Cardiac muscle cell (in vitro differentiated cells and primary cell): ENCODE measurements around the gene C10orf105. TPM values are rescaled to one million over a fixed set of nuclear protein-coding genes. Genes with fewer than 3 reads are reported as not detected.

ENCODE experiments used
- DNase-seq, 2 donors: peaks; one replicate each; pipeline versions ENCODE4 v3.0.0 to v3.0.0-alpha.2; 2010 to 2017; ENCODE audit warnings: low read depth in 1 of 2, low spot score in 1 of 2
- H3K27ac ChIP-seq: fragments of 200-600 bp; sonication (generic); 2 replicates; pipeline ENCODE4 v1.5.1; 2016
- H3K27me3 ChIP-seq: fragments of 200-600 bp; sonication (generic); 2 replicates; pipeline ENCODE4 v1.6.0; 2016; ENCODE audit warnings: control low read depth
- H3K36me3 ChIP-seq: fragments of 200-600 bp; sonication (generic); 2 replicates; pipeline ENCODE4 v1.5.1; 2016; ENCODE audit warnings: control low read depth
- H3K4me1 ChIP-seq: fragments of 200-600 bp; sonication (generic); 2 replicates; pipeline ENCODE4 v1.8.1; 2017; ENCODE audit warnings: low read depth, mild to moderate bottlenecking, mixed run types
- H3K4me3 ChIP-seq: fragments of 200-600 bp; sonication (generic); 2 replicates; pipeline ENCODE4 v1.5.1; 2016; ENCODE audit warnings: mild to moderate bottlenecking
- H3K9me3 ChIP-seq: fragments of 200-600 bp; sonication (generic); 2 replicates; pipeline ENCODE4 v1.5.1; 2017; ENCODE audit warnings: low read depth, mild to moderate bottlenecking, control low read depth
- polyA plus RNA-seq: library from polyadenylated mRNA; unstranded; fragments of >200 nt; fragmentation: Nextera tagmentation; extraction: Ambion mirVana; gene quantifications from 2 replicates; pipeline ENCODE4 v1.2.1, GENCODE V29; 2016
- total RNA-seq: library from RNA; depleted of rRNA; stranded (reverse); fragments of >200 nt; gene quantifications from 2 replicates; pipeline ENCODE4 v1.2.3, GENCODE V29; 2016
- TF ChIP-seq, protein P1 (sequence below): IDR thresholded peaks from 2 replicates; pipeline ENCODE4 v1.5.1; 2012; ENCODE audit warnings: low read depth, mild to moderate bottlenecking, low read length

C10orf105 gene
- total and polyA plus RNA-seq, 2 experiments from 2014 or later: 0.03 TPM; not detected in 1

DNA sequence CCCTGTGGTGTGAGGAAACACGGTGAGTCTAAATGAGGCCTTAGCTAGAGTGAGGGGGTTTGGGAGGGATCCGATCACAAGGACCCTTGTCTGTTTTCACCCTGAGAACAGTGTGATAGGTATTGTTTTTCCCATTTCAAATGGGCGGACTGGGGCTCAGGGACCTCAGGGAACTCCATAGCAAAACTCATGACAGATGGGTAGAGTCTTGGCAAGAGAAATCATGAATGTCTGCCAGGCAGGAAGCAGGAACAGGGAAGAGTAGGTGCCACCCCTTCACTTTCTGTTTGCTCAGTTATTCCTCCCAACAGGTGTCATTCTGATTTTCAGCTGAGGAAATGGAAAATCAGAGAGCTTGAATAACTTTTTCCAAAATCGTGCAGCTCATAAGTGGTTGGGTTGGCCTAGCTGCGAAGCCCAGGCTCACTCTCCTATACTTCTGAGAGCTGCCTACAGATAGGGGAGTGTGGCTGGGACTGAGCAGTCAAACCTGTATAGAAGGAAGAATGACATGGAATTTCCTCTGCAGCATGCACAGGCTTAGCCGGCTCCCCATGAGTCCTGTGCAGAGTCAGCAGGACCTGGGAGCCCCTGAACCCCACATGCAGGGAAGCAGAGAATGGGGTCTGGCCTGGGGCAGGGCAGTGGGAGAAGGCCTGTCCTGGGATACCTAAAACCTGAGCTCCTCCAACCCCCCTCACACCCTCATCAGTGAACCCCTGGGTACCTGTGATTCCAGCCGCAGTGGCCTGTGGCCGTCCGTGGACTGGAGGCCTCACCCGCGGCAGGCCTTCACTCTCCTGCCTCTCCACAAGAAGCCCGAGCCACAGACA, 17.6 kb upstream of the C10orf105 start:
- TF ChIP-seq, protein P1, sequence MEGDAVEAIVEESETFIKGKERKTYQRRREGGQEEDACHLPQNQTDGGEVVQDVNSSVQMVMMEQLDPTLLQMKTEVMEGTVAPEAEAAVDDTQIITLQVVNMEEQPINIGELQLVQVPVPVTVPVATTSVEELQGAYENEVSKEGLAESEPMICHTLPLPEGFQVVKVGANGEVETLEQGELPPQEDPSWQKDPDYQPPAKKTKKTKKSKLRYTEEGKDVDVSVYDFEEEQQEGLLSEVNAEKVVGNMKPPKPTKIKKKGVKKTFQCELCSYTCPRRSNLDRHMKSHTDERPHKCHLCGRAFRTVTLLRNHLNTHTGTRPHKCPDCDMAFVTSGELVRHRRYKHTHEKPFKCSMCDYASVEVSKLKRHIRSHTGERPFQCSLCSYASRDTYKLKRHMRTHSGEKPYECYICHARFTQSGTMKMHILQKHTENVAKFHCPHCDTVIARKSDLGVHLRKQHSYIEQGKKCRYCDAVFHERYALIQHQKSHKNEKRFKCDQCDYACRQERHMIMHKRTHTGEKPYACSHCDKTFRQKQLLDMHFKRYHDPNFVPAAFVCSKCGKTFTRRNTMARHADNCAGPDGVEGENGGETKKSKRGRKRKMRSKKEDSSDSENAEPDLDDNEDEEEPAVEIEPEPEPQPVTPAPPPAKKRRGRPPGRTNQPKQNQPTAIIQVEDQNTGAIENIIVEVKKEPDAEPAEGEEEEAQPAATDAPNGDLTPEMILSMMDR: no peak
- Histone ChIP-seq H3K4me3 (no peak overlapping the region), H3K27ac (no peak overlapping the region), H3K9me3 (no peaks in the 10 kb centered on the region), H3K4me1 (no peaks in the 10 kb centered on the region), H3K27me3 (no peaks in the 10 kb centered on the region), H3K36me3 (no peaks in the 10 kb centered on the region)
- no peak for DNase-seq

DNA sequence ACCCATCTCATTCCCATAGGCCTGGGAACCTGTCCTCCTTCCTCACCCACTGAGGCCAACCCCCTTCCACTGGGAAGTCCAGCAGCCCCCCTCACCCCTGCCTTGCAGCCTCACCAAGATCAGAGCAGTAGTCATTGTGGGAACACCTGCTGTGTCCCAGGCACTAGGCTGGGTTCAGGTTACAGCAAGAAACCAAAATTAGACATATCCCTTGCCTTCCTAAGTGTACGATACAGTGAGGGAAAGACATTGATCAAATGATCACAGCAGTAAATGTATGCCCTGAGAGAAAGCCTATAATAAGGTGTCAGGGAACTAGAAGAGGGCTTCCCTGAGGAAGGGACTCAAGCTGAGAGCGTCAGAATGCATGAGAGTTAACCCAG, 17.0 kb upstream of the C10orf105 start:
- no peaks in the 10 kb centered on the region for H3K36me3 ChIP-seq
- H3K4me3 ChIP-seq: no peak overlapping the region
- DNase-seq: no peak
- no peaks in the 10 kb centered on the region for H3K9me3 ChIP-seq
- no peaks in the 10 kb centered on the region for H3K4me1 ChIP-seq
- H3K27ac ChIP-seq: no peak overlapping the region
- TF ChIP-seq, protein P1: no peak
- no peaks in the 10 kb centered on the region for H3K27me3 ChIP-seq

DNA sequence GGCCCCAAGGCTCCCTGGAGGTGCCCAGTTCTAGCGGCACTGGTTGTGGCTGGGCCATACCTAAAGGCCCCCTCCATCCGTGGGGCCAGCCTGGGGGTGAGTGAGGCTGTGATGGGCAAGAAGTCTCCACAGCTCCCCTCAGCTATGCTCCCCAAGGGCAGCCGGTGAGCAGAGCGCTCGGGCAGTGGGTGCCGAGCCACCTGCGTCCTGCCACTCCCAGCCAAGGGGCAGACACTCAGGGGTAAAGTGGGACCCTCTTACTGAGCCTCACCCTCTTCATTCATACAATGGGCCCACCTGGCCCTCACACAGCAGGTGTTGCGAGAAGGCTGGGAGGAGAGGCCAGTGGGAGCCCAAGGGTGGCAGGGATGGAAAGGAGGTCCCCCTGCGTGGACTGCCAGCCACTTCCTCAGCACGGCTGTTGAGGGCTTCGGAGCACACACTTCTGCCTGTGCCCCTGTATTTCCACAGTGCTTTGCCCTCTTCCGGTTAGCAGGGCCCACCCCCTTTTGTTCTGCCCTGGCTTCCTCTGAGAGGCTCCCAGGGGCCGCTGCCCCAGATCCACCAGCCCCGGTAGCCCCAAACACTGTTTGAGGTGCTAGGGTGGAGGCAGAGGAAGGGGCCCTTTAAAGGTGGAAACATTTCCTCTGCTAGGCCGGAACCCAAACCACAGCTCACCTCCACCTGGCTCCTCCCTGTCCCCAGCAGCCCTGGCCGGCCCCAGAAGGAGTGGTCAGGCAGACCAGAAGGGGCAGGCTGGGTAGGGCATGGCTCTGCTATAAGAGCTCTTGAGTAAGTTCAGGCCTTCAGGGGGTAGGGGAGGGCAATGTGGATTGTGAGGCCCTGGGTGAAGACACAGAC, 16.4 kb upstream of the C10orf105 start:
- H3K4me1 ChIP-seq: no peaks in the 10 kb centered on the region
- H3K27ac ChIP-seq: no peak overlapping the region
- TF ChIP-seq, protein P1: no peak
- no peak overlapping the region for H3K4me3 ChIP-seq
- no peaks in the 10 kb centered on the region for H3K9me3 ChIP-seq
- no peak for DNase-seq
- no peaks in the 10 kb centered on the region for H3K27me3 ChIP-seq
- no peaks in the 10 kb centered on the region for H3K36me3 ChIP-seq

DNA sequence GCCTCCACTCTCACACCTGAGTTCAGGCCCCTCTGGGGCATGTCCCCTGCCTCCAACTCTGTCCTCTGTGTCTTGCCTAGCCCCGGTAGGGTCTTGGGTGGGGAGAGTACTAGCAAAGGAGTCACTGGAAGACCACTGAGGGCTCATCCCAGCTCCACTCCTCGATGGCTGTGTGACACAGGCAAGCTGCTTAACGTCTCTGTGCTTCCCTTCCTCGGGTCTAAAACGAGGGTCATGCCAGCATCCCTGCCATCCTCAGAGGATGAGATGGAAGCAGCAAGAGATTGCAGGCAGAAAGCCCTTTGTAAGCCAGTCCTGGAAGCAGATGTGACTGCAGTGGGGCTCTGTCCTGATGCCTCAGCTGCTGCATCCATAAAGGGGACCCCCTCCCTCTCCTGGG, 15.2 kb upstream of the C10orf105 start:
- Histone ChIP-seq H3K27ac (no peak overlapping the region), H3K9me3 (no peaks in the 10 kb centered on the region), H3K27me3 (no peaks in the 10 kb centered on the region), H3K4me1 (no peaks in the 10 kb centered on the region), H3K36me3 (no peaks in the 10 kb centered on the region), H3K4me3 (no peak overlapping the region)
- TF ChIP-seq, protein P1: no peak
- DNase-seq: no peak

DNA sequence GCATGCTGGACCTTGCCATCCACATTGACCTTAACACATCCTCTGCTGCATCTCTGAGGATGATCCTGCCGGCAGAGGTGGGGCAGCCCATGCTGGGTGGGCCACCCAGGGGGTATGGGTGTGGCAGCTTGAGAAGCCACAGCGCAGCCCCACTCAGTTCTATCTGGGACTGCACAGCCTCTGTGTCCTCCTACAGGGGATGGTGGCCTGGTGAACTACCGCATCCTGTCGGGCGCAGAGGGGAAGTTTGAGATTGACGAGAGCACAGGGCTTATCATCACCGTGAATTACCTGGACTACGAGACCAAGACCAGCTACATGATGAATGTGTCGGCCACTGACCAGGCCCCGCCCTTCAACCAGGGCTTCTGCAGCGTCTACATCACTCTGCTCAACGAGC, 12.2 kb upstream of the C10orf105 start:
- no peak for DNase-seq
- Histone ChIP-seq H3K36me3 (no peaks in the 10 kb centered on the region), H3K27ac (no peak overlapping the region), H3K4me3 (no peak overlapping the region), H3K9me3 (no peaks in the 10 kb centered on the region), H3K4me1 (peaks cover 13% of the 10 kb centered on the region), H3K27me3 (no peaks in the 10 kb centered on the region)
- TF ChIP-seq, protein P1: no peak
